ENCODE results near the gene CAPN12.

Gene CAPN12

GRCh38 chr19:38693380-38694223 is 50.7 kb downstream of the CAPN12 start:
- no peak for DNase-seq

DNA sequence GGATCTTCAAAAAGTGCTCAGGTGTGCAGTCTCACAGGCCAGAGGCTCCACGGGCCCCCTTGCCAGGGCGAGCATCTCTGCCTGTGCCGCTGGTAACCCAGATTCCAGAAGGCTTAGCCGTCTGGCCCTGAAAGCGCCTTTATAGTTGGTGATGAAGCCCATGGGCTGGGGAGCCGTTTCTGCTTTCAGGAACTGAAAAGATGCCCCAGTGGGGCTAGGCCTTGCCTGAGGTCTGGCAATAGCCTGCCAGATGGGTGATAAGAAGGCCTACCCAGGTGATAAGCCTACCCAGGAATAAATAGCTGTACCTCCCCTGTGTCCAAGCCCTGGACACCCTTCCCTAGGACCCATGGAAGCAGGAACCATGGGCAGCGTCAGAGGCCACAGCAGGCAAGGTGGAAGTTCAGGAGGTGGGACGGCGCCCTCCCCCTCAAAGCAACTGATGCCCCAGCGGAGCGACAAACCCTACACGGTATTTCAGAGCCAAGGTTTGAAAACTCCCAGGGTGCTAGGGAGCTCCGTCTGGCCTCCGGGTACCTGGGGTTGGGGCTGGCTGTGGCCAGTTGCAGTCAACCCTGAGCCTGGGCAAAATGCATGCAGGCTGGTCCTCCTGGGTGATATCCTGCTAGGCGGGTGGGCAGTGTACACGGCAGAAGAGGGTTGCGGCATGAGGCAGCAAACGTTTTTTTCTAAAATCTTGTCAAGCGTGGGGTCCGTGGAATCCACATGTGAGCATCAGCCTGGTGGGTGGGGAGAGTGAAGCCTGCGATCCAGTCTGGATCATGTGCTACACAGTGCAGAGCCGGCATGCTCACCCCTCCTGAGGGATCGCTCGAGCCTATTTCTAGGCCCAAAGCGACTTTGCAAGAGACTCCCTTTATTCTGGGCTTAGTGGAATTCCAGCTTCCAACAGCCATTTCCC is 51.6 kb downstream of the CAPN12 start:
- no peak for DNase-seq

- no peak for DNase-seq
Observed at GRCh38 chr19:38691938-38692457, 52.3 kb downstream of the CAPN12 start.

DNA sequence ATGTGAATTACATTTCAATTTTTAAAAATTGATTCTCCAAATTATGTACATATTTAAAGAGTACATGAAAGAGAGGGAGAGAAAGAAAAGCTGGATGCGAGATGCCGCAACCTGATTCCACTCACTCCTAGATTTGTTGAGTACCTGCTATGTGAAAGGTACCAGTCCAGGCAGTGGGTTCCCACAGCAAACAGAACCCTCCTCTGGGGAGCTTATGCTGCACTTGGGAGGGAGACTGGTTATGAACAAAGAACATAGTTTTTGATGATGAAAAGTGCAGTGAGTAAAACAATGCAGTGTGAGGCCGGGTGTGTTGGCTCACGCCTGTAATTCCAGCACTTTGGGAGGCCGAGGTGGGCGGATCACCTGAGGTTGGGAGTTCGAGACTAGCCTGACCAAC is 53.4 kb downstream of the CAPN12 start:
- DNase-seq: no peak

GRCh38 chr19:38690146-38690545 is 54.1 kb downstream of the CAPN12 start:
- DNase-seq: no peak

DNA sequence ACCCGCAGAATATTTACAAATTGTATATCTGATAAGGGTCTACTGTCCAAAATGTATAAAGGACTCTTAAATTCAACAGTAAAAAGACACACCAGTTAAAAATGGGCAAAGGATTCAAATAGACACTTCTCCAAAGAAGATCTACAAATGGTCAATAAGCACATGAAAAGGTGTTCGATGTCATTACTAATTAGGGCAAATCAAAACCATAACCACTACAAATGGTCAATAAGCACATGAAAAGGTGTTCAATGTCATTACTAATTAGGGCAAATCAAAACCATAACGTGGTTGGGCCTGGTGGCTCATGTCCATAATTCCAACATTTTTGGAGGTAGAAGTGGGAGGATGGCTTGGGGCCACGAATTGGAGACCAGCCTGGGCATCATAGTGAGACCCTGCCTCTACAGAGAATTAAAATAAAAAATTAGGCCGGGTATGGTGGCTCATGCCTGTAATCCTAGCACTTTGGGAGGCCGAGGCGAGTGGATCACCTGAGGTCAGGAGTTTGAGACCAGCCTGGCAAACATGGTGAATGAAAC is 56.4 kb downstream of the CAPN12 start:
- no peak for DNase-seq

DNA sequence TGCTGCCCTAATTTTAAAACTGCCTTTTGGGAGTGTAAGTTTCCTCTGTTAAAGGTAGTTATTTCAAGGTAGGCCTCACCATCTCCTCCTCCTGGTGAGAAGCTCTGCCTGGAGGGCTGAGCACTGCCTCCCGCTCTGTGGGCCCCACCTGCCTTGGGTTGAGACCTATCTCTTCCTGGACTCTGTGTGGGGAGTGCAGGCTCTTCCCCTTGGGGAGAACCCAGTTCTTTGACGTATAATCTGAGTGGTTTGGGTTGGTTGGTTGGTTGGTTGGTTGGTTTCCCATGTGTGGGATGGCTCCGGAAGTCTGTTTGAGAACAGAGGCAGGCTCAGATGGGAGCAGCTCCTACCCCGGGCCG is 57.8 kb downstream of the CAPN12 start:
- no peak for DNase-seq

GRCh38 chr19:38685666-38686529 is 58.4 kb downstream of the CAPN12 start:
- no peak for DNase-seq

GRCh38 chr19:38684862-38685665 is 59.2 kb downstream of the CAPN12 start:
- DNase-seq: no peak

- no peak for DNase-seq
Observed at GRCh38 chr19:38684078-38684861, 60.0 kb downstream of the CAPN12 start.

DNA sequence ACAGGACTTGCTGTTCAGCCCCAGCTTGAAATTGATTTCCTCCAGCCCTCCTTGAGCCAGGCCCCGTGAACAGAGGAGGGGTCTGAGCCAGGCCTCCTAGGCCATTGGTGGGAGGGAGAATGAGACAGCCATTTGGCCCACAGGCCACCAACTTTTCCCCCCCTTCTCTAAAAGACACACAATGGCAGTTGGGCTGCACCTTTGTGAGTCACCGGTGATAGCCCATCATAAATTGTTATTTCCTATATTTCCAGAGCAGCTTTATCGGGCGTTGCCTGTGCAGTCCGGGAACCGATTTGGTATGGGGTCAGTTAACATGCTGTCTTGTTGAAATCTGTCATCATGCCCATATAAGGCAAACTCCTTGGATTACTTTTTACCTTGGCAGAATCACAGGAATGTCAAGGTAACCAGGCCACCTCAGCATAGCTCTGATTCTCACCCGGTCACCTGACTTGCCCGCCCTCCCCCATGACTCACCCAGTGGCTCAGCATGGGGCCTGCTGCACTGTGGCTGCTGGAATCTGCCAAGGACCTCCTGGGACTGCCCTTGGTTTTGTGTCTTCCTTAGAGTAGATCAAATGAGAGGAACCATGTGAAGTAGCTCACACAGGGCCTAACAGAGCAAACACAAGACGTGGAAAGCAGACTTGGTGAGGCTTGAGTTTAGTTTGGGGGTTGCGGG is 60.7 kb downstream of the CAPN12 start:
- no peak for DNase-seq

- DNase-seq: no peak
Observed at GRCh38 chr19:38682872-38683392, 61.3 kb downstream of the CAPN12 start.

GRCh38 chr19:38682195-38682867 is 61.9 kb downstream of the CAPN12 start:
- DNase-seq: no peak
